T47D (cell line): ENCODE results near the gene FKBP2.
A peak's percentile ranks its signal among the peaks of the same experiment; 100 is the strongest.

Experiments used
- DNase-seq, 2 experiments: peaks; one replicate each; pipeline versions ENCODE4 v3.0.0 to v3.0.0-alpha.2; 2011 to 2012; ENCODE audit warnings: low read depth in 1 of 2, low spot score in 1 of 2
- JUND ChIP-seq: IDR thresholded peaks from 2 replicates; pipeline ENCODE4 v1.6.1; 2012; ENCODE audit warnings: low read depth
- in situ Hi-C: cut with HindIII; loops from 2 replicates; pipeline ENCODE4 v1.10.0; 2016; ENCODE audit warnings: low sequenced_read_pairs, low pct_unique_long_range_greater_than_20kb

FKBP2 gene

DNA sequence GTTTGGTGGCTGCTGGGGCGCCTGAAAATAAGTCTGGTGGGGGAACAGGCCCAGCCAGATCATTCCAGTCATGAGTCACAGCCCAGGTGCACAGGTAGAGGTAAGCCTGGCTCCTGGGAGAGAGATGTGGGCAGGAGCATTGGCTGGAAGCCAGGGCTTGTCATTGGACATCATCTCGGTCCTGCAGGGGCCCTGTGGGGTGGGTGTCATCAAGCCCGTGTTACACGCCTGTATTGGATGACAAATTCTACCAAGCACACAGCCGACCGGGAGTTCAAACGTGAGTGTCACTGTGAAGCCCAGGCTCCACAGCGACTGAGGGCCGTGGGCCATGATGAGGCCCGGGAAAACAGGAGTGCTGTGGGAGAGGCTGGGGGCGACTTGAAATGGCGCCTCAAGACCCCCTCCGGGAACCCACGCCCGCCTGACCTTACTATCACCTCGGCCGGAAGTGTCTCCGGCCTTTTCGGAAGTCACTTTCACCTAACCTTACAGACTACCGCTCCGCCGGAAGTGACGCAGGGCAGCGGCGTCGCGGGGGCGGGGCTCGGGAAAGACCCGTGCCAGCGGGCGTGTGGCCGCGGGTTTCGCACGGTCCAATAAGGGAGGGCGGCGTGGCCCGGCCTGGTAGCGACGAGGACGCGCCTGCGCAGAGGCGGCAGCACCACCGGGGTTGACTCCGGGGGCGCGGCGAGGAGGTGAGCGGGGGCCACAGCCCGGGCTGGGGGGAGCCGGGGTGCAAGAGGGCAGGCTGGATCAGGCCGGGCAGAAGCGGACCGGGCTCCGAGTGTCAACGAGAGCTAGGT is at the start of gene FKBP2:
FKBP2 (plus strand) TSS at position 661 of the 806 bp plus-strand sequence. CDS start 1,293 bp downstream, outside the sequence.
- in situ Hi-C loops = no loop called here
- DNase-seq = peak; percentile 93 to 99
- no peak for TF ChIP-seq JUND

DNA sequence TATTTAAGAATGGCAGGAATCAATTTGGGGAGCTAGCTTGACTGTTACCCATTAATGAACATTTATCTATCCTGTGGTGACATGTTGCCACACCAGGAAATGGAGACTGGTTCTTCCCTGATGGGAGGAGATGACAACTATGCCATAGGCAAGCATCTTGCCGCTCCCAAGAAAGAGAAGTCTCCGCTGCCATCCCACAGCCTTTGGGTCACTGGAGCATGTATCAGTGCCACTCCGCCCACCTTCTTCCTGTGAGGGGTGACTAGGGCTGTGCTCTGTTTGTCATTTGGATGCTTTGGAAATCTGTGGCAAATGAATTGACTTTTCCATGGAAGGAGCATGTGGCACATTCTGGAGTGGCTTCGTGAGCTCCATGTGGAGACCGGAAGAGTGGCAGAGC is 48.5 kb upstream of the FKBP2 start:
- in situ Hi-C loops = no loop called here
- TF ChIP-seq JUND = no peak
- no peak for DNase-seq

DNA sequence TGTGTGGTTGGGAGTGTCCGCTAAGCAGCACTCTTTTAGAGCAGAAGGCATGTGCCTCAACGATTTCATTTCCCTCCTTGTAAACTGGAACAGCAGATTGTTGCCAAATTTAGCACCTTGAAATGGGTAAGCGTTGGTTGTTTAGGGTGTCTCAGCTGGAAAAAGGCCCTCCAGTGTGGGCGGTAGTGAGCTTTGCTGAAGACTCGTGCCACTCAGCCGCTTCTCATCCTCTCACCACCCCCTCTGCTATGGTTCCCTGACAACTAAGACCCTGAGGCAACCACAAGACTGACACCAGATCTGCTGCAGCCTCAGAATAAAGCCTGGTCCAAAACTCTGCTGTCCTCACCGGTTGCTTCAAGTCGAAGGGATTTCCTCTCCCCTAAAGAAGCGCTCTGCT is 44.3 kb upstream of the FKBP2 start:
- in situ Hi-C loops = no loop called here
- DNase-seq = no peak
- no peak for TF ChIP-seq JUND

DNA sequence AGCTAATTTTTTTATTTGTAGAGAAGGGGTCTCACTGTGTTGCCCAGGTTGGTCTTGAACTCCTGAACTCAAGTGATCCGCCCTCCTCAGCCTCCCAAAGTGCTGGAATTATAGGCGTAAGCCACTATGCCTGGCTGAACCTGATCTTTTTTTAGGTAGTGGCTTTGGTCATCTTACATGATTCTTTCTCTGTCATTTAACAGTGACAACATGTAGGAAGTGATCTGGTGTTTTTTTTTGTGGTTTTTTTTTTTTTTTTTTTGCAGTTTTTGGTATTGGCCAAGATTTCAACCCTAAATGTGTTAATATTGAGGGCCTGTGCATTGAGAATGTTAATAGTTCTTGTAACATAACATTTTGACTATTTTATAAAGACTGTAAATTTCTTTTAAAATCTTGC is 42.4 kb upstream of the FKBP2 start:
- DNase-seq = no peak
- no peak for TF ChIP-seq JUND
- in situ Hi-C loops = no loop called here

DNA sequence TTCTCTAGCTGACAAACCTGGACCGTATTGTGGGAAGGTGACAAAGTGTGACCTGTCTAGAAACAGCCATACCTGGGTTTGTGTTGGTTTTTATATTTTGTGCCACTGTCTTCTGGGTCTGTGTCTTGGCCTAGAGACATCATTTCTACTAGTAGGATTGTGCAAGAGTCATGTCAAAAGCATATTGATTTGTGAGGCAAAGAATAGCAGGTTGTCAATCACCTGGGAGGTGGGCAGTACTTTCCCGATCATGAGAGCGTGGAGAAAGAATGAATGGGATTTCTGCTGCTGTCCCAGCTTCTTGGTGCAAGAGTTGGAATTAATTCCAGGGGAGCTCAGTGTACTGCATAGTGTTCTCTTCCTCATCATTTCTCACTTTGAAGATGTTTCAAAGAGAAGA is 39.4 kb upstream of the FKBP2 start:
- DNase-seq = no peak
- TF ChIP-seq JUND = no peak
- in situ Hi-C loops = no loop called here

DNA sequence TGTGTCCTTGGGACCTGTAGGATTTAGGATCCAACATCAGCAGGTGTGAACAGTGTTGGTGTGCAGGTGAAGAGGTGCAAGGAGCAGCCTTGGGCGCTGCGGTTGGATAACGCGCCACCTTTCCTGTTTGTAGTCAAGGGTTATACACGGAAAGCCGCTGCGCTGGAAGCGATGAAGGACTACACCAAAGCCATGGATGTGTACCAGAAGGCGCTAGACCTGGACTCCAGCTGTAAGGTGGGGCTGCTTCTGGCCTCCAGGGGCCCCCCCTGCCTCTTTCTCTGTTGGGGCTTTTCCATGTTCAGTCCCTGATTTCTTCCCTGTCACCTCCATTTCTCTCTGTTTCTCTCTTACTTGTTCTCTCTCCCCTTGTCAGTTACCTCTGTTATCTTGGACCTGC is 37.9 kb upstream of the FKBP2 start:
- in situ Hi-C loops = no loop called here
- no peak for DNase-seq
- no peak for TF ChIP-seq JUND

DNA sequence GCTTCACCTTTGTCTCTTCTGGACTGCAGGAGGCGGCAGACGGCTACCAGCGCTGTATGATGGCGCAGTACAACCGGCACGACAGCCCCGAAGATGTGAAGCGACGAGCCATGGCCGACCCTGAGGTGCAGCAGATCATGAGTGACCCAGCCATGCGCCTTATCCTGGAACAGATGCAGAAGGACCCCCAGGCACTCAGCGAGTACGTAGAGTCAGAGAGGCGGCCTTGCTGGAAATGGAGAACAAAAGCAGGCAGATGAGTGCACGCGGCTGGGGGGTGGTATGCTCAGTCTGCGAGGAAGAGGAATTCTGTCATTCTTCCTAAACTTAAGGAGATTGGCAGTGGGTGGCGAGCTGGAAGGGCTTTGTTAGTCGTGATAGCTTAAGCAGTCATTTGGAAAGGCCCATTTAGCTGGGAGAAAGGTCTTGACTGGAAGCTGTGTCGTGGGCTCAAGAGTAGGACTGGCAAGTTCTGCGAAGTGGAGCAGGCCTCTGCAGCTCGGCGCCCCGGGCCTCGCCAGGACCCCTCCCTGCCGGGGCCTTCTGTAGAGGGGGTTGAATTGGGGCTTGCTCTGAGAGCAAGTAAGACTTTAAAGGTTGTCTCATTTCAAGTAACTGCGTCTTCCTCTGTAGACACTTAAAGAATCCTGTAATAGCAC is 37.3 kb upstream of the FKBP2 start:
- DNase-seq = no peak
- in situ Hi-C loops = no loop called here
- no peak for TF ChIP-seq JUND

DNA sequence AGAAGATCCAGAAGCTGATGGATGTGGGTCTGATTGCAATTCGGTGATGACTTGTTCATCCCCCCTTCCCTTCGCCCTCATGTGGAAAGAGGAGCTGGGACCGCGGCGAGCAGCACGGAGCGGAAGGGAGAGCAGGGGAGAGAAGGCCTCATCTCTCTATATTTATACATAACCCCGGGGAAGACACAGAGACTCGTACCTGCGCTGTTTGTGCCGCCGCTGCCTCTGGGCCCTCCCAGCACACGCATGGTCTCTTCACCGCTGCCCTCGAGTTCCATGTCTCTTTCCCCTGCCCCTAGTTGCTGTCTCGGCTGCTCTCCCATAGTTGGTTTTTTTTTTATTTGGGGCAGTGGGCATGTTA is 36.8 kb upstream of the FKBP2 start:
- in situ Hi-C loops = no loop called here
- no peak for DNase-seq

DNA sequence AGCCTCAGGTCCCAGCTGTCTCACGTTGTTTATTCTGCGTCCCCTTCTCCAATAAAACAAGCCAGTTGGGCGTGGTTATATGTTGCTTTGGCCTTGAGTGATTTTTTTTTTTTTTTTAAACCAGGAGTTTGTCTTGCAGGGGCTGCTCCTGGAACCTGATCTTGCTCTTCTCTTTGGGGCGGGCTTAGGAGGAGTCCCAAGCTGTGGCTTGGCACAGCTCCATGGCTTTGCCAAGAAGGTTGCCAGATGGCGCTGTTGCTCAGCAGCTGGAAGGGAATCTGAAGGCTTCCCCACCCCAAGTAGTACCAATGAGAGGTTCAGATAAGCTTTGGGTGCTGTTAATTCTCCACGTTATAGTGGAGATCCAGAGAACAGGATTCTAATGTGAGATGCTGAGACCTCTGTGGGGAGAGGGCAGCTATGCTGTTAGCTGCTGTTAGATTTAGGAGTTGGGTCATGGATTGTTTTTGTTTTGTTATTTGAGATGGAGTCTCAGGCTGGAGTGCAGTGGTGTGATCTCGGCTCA is 36.4 kb upstream of the FKBP2 start:
- no peak for TF ChIP-seq JUND
- peak; percentile 87 to 93 for DNase-seq
- in situ Hi-C loops = no loop called here

More for the DNA sequence above, 36.8 kb upstream of the FKBP2 start:
- no peak for TF ChIP-seq JUND

DNA sequence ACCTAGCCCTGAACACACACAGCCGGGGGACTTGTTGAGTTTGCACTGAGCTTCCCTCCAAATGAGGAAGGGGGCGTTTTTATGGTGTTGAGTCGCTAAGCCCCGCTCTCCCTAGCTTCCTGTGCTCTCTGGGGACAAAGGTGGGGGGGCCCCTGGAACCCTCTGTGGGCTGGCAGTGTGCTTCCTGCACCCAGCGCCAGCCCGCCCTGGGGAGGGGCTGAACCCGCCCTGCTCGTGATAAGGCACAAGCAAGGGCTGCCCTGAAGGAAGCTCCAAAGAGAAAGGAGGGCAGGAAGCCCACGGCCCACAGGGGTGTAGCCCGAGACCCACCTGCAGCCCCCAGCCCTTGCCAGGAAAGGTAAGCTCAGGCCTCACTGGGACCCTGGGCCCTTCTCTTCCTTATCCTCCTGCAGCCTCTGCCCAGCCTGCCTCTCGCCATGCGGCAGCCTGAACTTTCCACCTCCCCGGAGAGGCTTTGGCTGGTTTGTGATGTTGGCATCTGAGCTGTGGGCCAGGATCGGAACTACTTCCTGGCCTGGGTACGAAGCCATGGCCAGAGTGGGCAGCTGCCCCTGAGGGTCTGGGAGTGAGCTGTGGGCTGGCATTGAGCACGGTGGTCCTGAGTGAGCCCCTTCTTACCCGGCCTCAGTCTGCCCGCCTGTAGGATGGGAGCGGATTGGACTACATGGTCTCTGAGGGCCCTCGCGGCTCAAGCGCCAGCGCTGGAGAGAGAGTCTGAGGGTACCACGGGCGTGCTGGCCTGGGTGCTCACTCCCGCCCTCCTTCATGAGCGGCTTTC is 34.2 kb upstream of the FKBP2 start, which contains the start of gene FERMT3:
FERMT3 (plus strand) TSS at position 265 of the 799 bp plus-strand sequence. CDS start 644 bp downstream, outside the sequence.
- in situ Hi-C loops = no loop called here
- no peak for TF ChIP-seq JUND
- no peak for DNase-seq

DNA sequence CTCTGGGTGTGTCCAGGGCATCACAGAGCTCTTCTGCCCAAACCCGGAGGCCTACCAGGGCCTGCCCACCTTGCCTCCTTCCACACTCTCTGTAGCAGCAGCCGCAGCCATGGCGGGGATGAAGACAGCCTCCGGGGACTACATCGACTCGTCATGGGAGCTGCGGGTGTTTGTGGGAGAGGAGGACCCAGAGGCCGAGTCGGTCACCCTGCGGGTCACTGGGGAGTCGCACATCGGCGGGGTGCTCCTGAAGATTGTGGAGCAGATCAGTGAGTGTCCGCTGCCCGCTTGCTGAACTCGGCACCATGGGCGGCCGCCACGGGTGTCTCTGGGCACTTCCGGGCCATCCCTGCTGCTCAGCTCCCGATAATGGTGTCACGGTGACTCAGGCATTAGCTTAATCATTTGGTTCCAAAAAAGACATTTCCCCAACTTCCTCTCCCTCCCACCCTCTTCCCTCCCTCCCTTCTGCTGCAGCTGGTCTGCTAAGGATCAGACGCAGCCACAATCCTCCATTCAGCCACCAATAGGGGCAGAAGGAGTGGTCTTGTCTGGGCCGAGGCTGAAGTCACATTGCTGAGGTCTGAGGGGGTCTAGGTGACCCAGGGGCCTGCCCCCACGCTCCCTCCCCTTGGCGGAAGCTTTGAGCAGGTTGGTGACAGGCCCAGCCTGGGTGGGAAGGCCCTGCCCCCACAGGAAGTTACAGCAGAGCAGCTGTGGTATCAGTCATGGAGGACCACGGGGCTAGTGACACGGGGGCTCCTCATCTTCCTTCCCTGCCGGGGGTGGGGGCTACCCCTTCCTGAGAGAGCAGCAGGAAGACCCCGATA is 33.4 kb upstream of the FKBP2 start:
- no peak for TF ChIP-seq JUND
- DNase-seq = no peak
- in situ Hi-C loops = no loop called here

DNA sequence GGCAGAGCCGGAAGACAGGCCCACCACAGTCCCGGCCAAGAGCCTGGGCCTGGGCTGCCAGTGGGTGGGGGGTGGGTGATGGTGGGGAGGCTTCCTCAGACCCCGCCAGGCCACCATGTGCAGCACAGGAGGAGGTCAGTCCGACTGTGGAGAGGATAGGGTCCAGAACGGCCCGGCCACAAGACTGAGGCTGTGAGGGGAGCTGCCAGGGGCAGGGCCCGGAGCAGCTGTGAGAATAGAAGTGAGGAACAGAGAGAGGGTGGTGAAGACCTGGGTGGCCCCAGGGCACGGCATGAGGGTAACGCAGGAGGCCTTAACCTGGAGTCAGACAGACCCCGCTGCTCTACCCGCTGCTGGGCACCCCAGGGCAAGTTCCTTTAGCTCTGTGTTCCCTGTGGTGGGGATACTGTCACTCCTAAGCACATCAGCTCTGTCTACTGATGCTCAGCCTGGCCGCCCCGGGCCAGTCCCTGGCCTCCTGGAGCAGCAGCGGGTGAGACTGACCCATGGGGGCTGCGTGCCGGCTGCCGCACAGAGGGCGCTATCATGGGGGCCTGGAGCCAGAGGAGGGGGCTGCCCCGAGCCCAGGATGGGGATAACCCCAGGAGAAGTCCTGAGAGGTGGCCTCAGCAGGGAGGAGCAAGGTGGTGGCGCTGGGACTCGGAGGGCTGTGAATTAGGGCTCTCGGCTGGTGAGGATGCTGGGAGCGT is 32.7 kb upstream of the FKBP2 start:
- in situ Hi-C loops = no loop called here
- TF ChIP-seq JUND = no peak
- no peak for DNase-seq
